HEK293 (cell line): ENCODE data around the gene LAMB2.

Experiments
- CTCF ChIA-PET: fragments of 350-600 bp; formaldehyde crosslinking; extraction: SDS; loops from one replicate; lab custom pipeline; 2021; ENCODE audit warnings: antibody characterized with exemption; lab: Yijun Ruan, JAX
- POLR2A ChIA-PET: fragments of 300-600 bp; formaldehyde crosslinking; extraction: SDS; loops from one replicate; lab custom pipeline; 2020; ENCODE audit warnings: antibody characterized with exemption, inconsistent platforms; lab: Yijun Ruan, JAX
- H3K27ac ChIP-seq: fragments of 200-500 bp; sonication (Bioruptor generic); 2 replicates; pipeline ENCODE4 v1.5.1; 2014; ENCODE audit warnings: low read depth, low read length, control low read depth, inconsistent platforms; ENCODE audit errors: extremely low read depth
- H3K36me3 ChIP-seq, 2 experiments: fragments of 200-500 bp in 1 of 2; sonication (Bioruptor generic) in 1 of 2; 1 replicate in 1 of 2; 2 replicates in 1 of 2; pipeline ENCODE4 v1.5.1; 2014 to 2017; ENCODE audit warnings: inconsistent platforms in 2 of 2, low read length in 2 of 2; ENCODE audit not compliant: control insufficient read depth in 2 of 2, insufficient read depth in 1 of 2
- H3K4me1 ChIP-seq: fragments of 200-500 bp; sonication (Bioruptor generic); 2 replicates; pipeline ENCODE4 v1.5.1; 2014; ENCODE audit warnings: mild to moderate bottlenecking, low read length, inconsistent platforms; ENCODE audit not compliant: control insufficient read depth, insufficient read depth
- H3K4me3 ChIP-seq: 2 replicates; pipeline ENCODE4 v1.5.1; 2011; ENCODE audit warnings: low read depth, mild to moderate bottlenecking, control low read depth, low read length, moderate library complexity
- H3K9me3 ChIP-seq: fragments of 200-500 bp; sonication (Bioruptor generic); 2 replicates; pipeline ENCODE4 v1.5.1; 2014; ENCODE audit warnings: low read depth, low read length, inconsistent platforms; ENCODE audit not compliant: control insufficient read depth, insufficient read depth
- GFI1B ChIP-seq: fragments of 450-650 bp; formaldehyde crosslinking; IDR thresholded peaks from 2 replicates; pipeline ENCODE4 v1.5.1; 2016; ENCODE audit warnings: missing biosample characterization, missing genetic modification characterization
- HIC1 ChIP-seq: fragments of 450-650 bp; formaldehyde crosslinking; IDR thresholded peaks from 2 replicates; pipeline ENCODE4 v1.5.1; 2016; ENCODE audit warnings: missing biosample characterization, missing genetic modification characterization
- HOXA7 ChIP-seq: sonication (generic); formaldehyde crosslinking; IDR thresholded peaks from 2 replicates; pipeline ENCODE4 v1.8.1; 2022; ENCODE audit warnings: missing genetic modification reagents, borderline replicate concordance
- ZNF19 ChIP-seq: fragments of 450-650 bp; formaldehyde crosslinking; IDR thresholded peaks from 2 replicates; pipeline ENCODE4; 2016; ENCODE audit warnings: missing biosample characterization, missing genetic modification characterization, low read depth
- ZNF202 ChIP-seq: fragments of 450-650 bp; formaldehyde crosslinking; IDR thresholded peaks from 2 replicates; pipeline ENCODE4 v1.5.1; 2016; ENCODE audit warnings: missing biosample characterization, missing genetic modification characterization, borderline replicate concordance
- ZNF221 ChIP-seq: fragments of 450-650 bp; formaldehyde crosslinking; IDR thresholded peaks from 2 replicates; pipeline ENCODE4 v1.5.1; 2017; ENCODE audit warnings: missing biosample characterization, missing genetic modification characterization, borderline replicate concordance
- ZNF23 ChIP-seq: fragments of 450-650 bp; formaldehyde crosslinking; IDR thresholded peaks from 2 replicates; pipeline ENCODE4 v1.5.1; 2016; ENCODE audit warnings: missing biosample characterization, missing genetic modification characterization, borderline replicate concordance
- ZNF248 ChIP-seq: fragments of 450-650 bp; formaldehyde crosslinking; IDR thresholded peaks from 2 replicates; pipeline ENCODE4 v1.5.1; 2017; ENCODE audit warnings: missing biosample characterization, missing genetic modification characterization
- ZNF266 ChIP-seq: fragments of 450-650 bp; formaldehyde crosslinking; IDR thresholded peaks from 2 replicates; pipeline ENCODE4 v1.5.1; 2016; ENCODE audit warnings: missing biosample characterization, missing genetic modification characterization, low read depth
- ZNF292 ChIP-seq: fragments of 450-650 bp; formaldehyde crosslinking; IDR thresholded peaks from 2 replicates; pipeline ENCODE4 v1.5.1; 2016; ENCODE audit warnings: low read depth, missing biosample characterization, missing genetic modification characterization, borderline replicate concordance
- ZNF366 ChIP-seq: fragments of 450-650 bp; formaldehyde crosslinking; conservative IDR thresholded peaks from 2 replicates; pipeline ENCODE4 v1.5.1; 2016; ENCODE audit warnings: missing biosample characterization, missing genetic modification characterization
- ZNF518A ChIP-seq: fragments of 450-650 bp; formaldehyde crosslinking; conservative IDR thresholded peaks from 2 replicates; pipeline ENCODE4 v1.5.1; 2016; ENCODE audit warnings: low read depth, missing biosample characterization, missing genetic modification characterization
- ZNF610 ChIP-seq: fragments of 450-650 bp; formaldehyde crosslinking; IDR thresholded peaks from 2 replicates; pipeline ENCODE4 v1.5.1; 2016; ENCODE audit warnings: missing biosample characterization, missing genetic modification characterization, borderline replicate concordance
- ZNF621 ChIP-seq: fragments of 450-650 bp; formaldehyde crosslinking; IDR thresholded peaks from 2 replicates; pipeline ENCODE4 v1.5.1; 2017; ENCODE audit warnings: missing biosample characterization, missing genetic modification characterization
- ZNF692 ChIP-seq: fragments of 450-650 bp; formaldehyde crosslinking; IDR thresholded peaks from 2 replicates; pipeline ENCODE4 v1.5.1; 2016; ENCODE audit warnings: missing biosample characterization, missing genetic modification characterization
- ZSCAN23 ChIP-seq: fragments of 450-650 bp; formaldehyde crosslinking; IDR thresholded peaks from 2 replicates; pipeline ENCODE4 v1.5.1; 2016; ENCODE audit warnings: missing biosample characterization, missing genetic modification characterization
- ZSCAN4 ChIP-seq: fragments of 450-650 bp; formaldehyde crosslinking; IDR thresholded peaks from 2 replicates; pipeline ENCODE4 v1.5.1; 2017; ENCODE audit warnings: missing biosample characterization, missing genetic modification characterization

Gene LAMB2

GRCh38 chr3:49161808-49162530, 29.1 kb upstream of the LAMB2 start:
- no peak for TF ChIP-seq ZNF221 (tag by site-specific recombination)
- TF ChIP-seq ZNF23 (tag by site-specific recombination), result no peak
- TF ChIP-seq ZNF366 (tag by site-specific recombination), result no peak
- TF ChIP-seq ZSCAN23, result no peak
- no peak for TF ChIP-seq ZNF248 (tag by site-specific recombination)
- no peak for TF ChIP-seq ZNF518A (tag by site-specific recombination)
- TF ChIP-seq ZNF621 (tag by site-specific recombination), result no peak
- no peak for TF ChIP-seq ZNF610 (tag by site-specific recombination)
- no peak for TF ChIP-seq ZNF19
- TF ChIP-seq ZNF692 (tag by site-specific recombination), result no peak
- no peak for TF ChIP-seq ZSCAN4 (tag by site-specific recombination)
- TF ChIP-seq ZNF266 (tag by site-specific recombination), result no peak
- TF ChIP-seq GFI1B (tag by site-specific recombination), result no peak
- no peak for TF ChIP-seq HOXA7 (CRISPR knock-in tag)
- no peak for TF ChIP-seq HIC1
- no peak for TF ChIP-seq ZNF292 (tag by site-specific recombination)
- no peak for TF ChIP-seq ZNF202 (tag by site-specific recombination)
- TF ChIP-seq, all 188 proteins: peak for 0
- Histone ChIP-seq H3K9me3 (no peaks in the 10 kb centered on the region), H3K4me1 (no peaks in the 10 kb centered on the region), H3K27ac (no peak overlapping the region), H3K4me3 (no peak overlapping the region), H3K36me3 (peaks cover 0 to 41% of the 10 kb centered on the region in 2 experiments; a peak in 2 of 3 replicates)
- ChIA-PET CTCF (interaction anchor here (2.0 kb wide), 1 partner anchor 9 kb away, joined by 5 read pairs; the partner anchor contains the start of gene KLHDC8B), POLR2A (interaction anchor here (1.4 kb wide), 1 partner anchor 9 kb away, joined by 5 read pairs; the partner anchor contains the start of gene KLHDC8B)
